GM06990 (cell line): ENCODE results near the gene ARSG.

Experiments used
- DNase-seq: peaks from one replicate; pipeline ENCODE4 v3.0.0-alpha.2; 2011; ENCODE audit not compliant: insufficient read length; ENCODE audit errors: extremely low read depth
- H3K27me3 ChIP-seq: replicated peaks from 2 replicates; pipeline ENCODE4 v1.6.0; 2011; ENCODE audit warnings: low read length; ENCODE audit not compliant: control insufficient read depth, insufficient read depth
- H3K36me3 ChIP-seq: 2 replicates; pipeline ENCODE4 v1.5.1; 2011; ENCODE audit warnings: low read length; ENCODE audit not compliant: control insufficient read depth, insufficient read depth
- H3K4me3 ChIP-seq: replicated peaks from 2 replicates; pipeline ENCODE4 v1.5.1; 2011; ENCODE audit warnings: low read depth, mild to moderate bottlenecking, control low read depth, low read length
- CTCF ChIP-seq: IDR thresholded peaks from 2 replicates; pipeline ENCODE4 v1.5.1; 2011; ENCODE audit warnings: low read length, control low read depth, mild to moderate bottlenecking, inconsistent platforms; ENCODE audit not compliant: insufficient read depth, poor library complexity, severe bottlenecking

The ARSG gene

GRCh38 chr17:68288375-68288774, 2.9 kb upstream of the ARSG start:
- DNase-seq = peak; percentile 56
- Histone ChIP-seq H3K4me3 (peak overlapping the region; percentile 88), H3K36me3 (no peaks in the 10 kb centered on the region; the same call in 1 of the 2 replicates), H3K27me3 (no peaks in the 10 kb centered on the region)
- no peak for TF ChIP-seq CTCF

DNA sequence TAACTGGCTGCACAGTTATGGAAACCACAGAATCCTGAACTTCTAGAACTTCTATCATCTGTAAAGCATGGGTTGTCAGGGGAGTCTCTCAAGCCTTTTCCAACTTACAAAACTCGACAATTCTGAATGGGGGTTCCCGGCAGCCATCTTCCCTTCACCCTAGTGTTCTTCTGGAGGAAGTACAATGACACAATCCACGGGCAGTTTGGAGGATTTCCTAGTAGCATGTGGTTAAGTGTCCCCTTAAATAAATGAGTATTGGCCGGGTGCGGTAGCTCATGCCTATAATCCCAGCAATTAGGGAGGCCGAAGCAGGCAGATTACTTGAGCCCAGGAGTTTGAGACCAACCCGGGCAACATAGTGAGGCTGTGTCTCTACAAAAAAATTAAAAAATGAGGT, 2.5 kb upstream of the ARSG start:
- Histone ChIP-seq H3K36me3 (no peaks in the 10 kb centered on the region; the same call in 1 of the 2 replicates), H3K4me3 (peak overlapping the region; percentile 88), H3K27me3 (no peaks in the 10 kb centered on the region)
- DNase-seq = no peak
- peak; percentile 32 for TF ChIP-seq CTCF

DNA sequence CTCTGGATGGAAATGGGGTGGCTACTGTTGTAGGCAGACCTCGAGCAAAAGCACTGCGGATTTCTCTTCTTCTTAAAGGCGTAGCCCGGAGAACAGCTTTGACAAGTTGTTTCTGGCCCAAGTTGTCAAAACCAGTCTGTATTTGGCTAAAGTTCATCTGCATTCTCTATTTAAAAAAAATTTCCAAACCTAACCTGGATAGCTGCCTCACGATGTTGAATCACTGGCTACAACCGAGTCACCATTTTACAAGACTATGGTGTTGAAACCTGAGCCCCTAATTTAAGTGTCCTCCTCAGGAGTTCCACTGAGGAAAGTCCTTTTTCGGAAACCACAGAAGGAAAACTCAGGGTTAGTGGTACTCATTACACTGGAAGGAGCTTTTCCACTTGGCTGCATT, 1.8 kb upstream of the ARSG start:
- no peak for DNase-seq
- TF ChIP-seq CTCF = no peak
- Histone ChIP-seq H3K36me3 (no peaks in the 10 kb centered on the region; the same call in 1 of the 2 replicates), H3K27me3 (no peaks in the 10 kb centered on the region), H3K4me3 (peak overlapping the region; percentile 88)

DNA sequence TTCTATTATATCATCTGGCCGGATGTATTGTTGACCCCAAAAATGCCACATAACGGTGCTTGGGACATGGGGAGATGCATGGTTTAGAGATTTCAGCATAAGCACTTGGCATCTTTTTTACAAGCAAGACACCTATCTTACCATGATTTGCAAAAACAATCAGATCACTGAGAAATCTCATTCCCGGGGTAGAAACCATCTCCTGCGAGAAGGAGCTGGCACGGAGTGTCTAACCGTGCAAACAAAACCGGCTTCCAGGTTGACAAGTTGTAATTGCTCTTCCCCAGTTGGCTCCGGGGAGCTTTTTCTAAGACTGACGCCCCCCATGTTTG, 1.4 kb upstream of the ARSG start:
- TF ChIP-seq CTCF = no peak
- DNase-seq = no peak
- Histone ChIP-seq H3K27me3 (no peaks in the 10 kb centered on the region), H3K36me3 (no peaks in the 10 kb centered on the region; the same call in 1 of the 2 replicates), H3K4me3 (peak overlapping the region; percentile 88)

DNA sequence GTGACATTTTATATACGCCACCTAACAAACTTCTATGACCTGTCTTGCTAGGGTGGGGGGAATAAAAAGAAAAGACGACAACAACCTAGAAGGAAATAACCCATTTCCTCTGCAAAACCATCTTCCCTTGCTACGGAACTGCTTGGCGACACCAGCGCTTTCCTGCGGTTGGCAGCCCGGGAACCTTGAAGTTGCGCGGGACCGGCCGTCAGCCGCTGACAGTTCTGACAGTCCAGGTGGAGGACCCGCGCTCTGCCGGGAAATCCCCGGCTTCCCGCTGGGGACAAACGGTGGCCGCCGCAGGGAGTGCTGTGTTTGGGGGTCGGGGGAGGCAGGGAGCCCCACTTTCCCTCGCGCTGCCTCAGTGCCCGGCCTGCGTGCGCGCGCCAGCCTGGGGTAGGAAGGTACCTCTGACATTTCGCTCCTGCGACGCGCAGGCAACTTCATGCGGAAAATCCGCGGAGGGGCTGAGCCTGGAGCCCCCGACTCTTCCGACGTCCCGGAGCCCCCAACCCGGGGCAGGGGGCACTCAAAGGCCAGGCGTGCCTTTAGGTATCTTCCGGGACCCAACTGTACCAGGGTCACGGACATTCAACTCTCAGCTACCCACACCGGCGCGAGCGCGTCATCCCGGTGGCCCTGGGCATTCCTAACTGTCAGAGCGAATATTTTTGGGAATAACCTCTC, 884 bp upstream of the ARSG start:
- Histone ChIP-seq H3K4me3 (peak overlapping the region; percentile 88), H3K36me3 (no peaks in the 10 kb centered on the region), H3K27me3 (no peaks in the 10 kb centered on the region)
- DNase-seq = peak; percentile 76
- no peak for TF ChIP-seq CTCF
